ENCODE measurements around the gene MPHOSPH10. TPM values are rescaled to one million over a fixed set of nuclear protein-coding genes. Genes with fewer than 3 reads are reported as not detected.
"Not testable (repeated sequence)": the region's sequence is repeated elsewhere in the genome, so short reads cannot be mapped to it uniquely, and the experiment has no call there.

MPHOSPH10 gene
- total RNA-seq, 1 donor from 2014 or later = 25.9 TPM

- DNase-seq (ENCODE audit: low read depth) = no peak
- H3K4me3 ChIP-seq (ENCODE audit: low read depth, low read length) = no peak overlapping the region
These were observed 26.8 kb downstream of the MPHOSPH10 start for GRCh38 chr2:71157124-71157793.

GRCh38 chr2:71166812-71167211 lies 36.4 kb downstream of the MPHOSPH10 start:
- no peak overlapping the region for H3K4me3 ChIP-seq (ENCODE audit: low read depth, low read length)
- H3K36me3 ChIP-seq (ENCODE audit: control insufficient read depth, insufficient read depth, low read length) = no peaks in the 10 kb centered on the region
- H3K27me3 ChIP-seq (ENCODE audit: control insufficient read depth, insufficient read depth, low read length) = no peaks in the 10 kb centered on the region
- TF ChIP-seq CTCF (IDR thresholded peaks at IDR 0.05; ENCODE audit: insufficient read depth, low read length, poor library complexity, severe bottlenecking) = no peak
- no peak for DNase-seq (ENCODE audit: low read depth)

More at GRCh38 chr2:71157124-71157793, 26.8 kb downstream of the MPHOSPH10 start:
- Histone ChIP-seq H3K36me3 (ENCODE audit: control insufficient read depth, insufficient read depth, low read length) (no peaks in the 10 kb centered on the region), H3K27me3 (ENCODE audit: control insufficient read depth, insufficient read depth, low read length) (peaks cover 19% of the 10 kb centered on the region)
- peak; percentile 65 for TF ChIP-seq CTCF (IDR thresholded peaks at IDR 0.05; ENCODE audit: insufficient read depth, low read length, poor library complexity, severe bottlenecking)

GRCh38 chr2:71173096-71173495 lies 42.7 kb downstream of the MPHOSPH10 start:
- no peak for DNase-seq (ENCODE audit: low read depth)
- no peaks in the 10 kb centered on the region for H3K36me3 ChIP-seq (ENCODE audit: control insufficient read depth, insufficient read depth, low read length)
- H3K27me3 ChIP-seq (ENCODE audit: control insufficient read depth, insufficient read depth, low read length) = no peaks in the 10 kb centered on the region
- no peak for TF ChIP-seq CTCF (IDR thresholded peaks at IDR 0.05; ENCODE audit: insufficient read depth, low read length, poor library complexity, severe bottlenecking)
- no peak overlapping the region for H3K4me3 ChIP-seq (ENCODE audit: low read depth, low read length)

- TF ChIP-seq CTCF (IDR thresholded peaks at IDR 0.05; ENCODE audit: insufficient read depth, low read length, poor library complexity, severe bottlenecking) = no peak
- DNase-seq (ENCODE audit: low read depth) = no peak
- Histone ChIP-seq H3K27me3 (ENCODE audit: control insufficient read depth, insufficient read depth, low read length) (no peaks in the 10 kb centered on the region), H3K4me3 (ENCODE audit: low read depth, low read length) (no peak overlapping the region), H3K36me3 (ENCODE audit: control insufficient read depth, insufficient read depth, low read length) (no peaks in the 10 kb centered on the region)
These were observed 43.8 kb downstream of the MPHOSPH10 start for GRCh38 chr2:71174207-71174606.

GRCh38 chr2:71178836-71179235 lies 48.4 kb downstream of the MPHOSPH10 start:
- not testable (repeated sequence) for H3K27me3 ChIP-seq (ENCODE audit: control insufficient read depth, insufficient read depth, low read length); H3K36me3 ChIP-seq (ENCODE audit: control insufficient read depth, insufficient read depth, low read length); H3K4me3 ChIP-seq (ENCODE audit: low read depth, low read length); DNase-seq (ENCODE audit: low read depth)

- no peak for TF ChIP-seq CTCF (IDR thresholded peaks at IDR 0.05; ENCODE audit: insufficient read depth, low read length, poor library complexity, severe bottlenecking)
- no peaks in the 10 kb centered on the region for H3K36me3 ChIP-seq (ENCODE audit: control insufficient read depth, insufficient read depth, low read length)
- DNase-seq (ENCODE audit: low read depth) = no peak
- no peak overlapping the region for H3K4me3 ChIP-seq (ENCODE audit: low read depth, low read length)
- no peaks in the 10 kb centered on the region for H3K27me3 ChIP-seq (ENCODE audit: control insufficient read depth, insufficient read depth, low read length)
These were observed 50.9 kb downstream of the MPHOSPH10 start for GRCh38 chr2:71181316-71181715.

- not testable (repeated sequence) for DNase-seq (ENCODE audit: low read depth); H3K4me3 ChIP-seq (ENCODE audit: low read depth, low read length); H3K27me3 ChIP-seq (ENCODE audit: control insufficient read depth, insufficient read depth, low read length); H3K36me3 ChIP-seq (ENCODE audit: control insufficient read depth, insufficient read depth, low read length)
These were observed 53.1 kb downstream of the MPHOSPH10 start for GRCh38 chr2:71183306-71184115.

Measured in kidney epithelial cell (primary cell).